Neural cell (in vitro differentiated cells): ENCODE data around the gene PMM2. TPM values are rescaled to one million over a fixed set of nuclear protein-coding genes. Genes with fewer than 3 reads are reported as not detected.

Experiments
- H2AFZ ChIP-seq: fragments of 200-600, 300-800 bp; sonication (generic), shearing (Covaris generic); 2 replicates; pipeline ENCODE4 v1.6.0; 2014; ENCODE audit warnings: low read depth, mild to moderate bottlenecking, antibody characterized with exemption, low read length, moderate library complexity
- H3F3A ChIP-seq: fragments of 200-600 bp; shearing (Covaris generic); 2 replicates; pipeline ENCODE4 v1.6.1; 2016; ENCODE audit warnings: mild to moderate bottlenecking, moderate library complexity, mixed read lengths, antibody characterized with exemption, low read length; ENCODE audit not compliant: insufficient read depth, poor library complexity, severe bottlenecking
- H3K27ac ChIP-seq: fragments of 200-600, 300-800 bp; sonication (generic), shearing (Covaris generic); 2 replicates; pipeline ENCODE4 v1.5.1; 2014; ENCODE audit warnings: mild to moderate bottlenecking, low read length, moderate library complexity
- H3K27me3 ChIP-seq: fragments of 300-800, 200-600 bp; sonication (generic), shearing (Covaris generic); 2 replicates; pipeline ENCODE4 v1.6.0; 2014; ENCODE audit warnings: mild to moderate bottlenecking, low read depth, low read length, moderate library complexity; ENCODE audit not compliant: insufficient read depth
- H3K36me3 ChIP-seq: fragments of 300-800, 200-600 bp; sonication (generic), shearing (Covaris generic); 2 replicates; pipeline ENCODE4 v1.5.1; 2014; ENCODE audit warnings: mild to moderate bottlenecking, antibody characterized with exemption, low read length, moderate library complexity; ENCODE audit not compliant: insufficient read depth
- H3K4me2 ChIP-seq: fragments of 300-800, 200-600 bp; sonication (generic), shearing (Covaris generic); 2 replicates; pipeline ENCODE4 v1.6.0; 2014; ENCODE audit warnings: mild to moderate bottlenecking, low read length
- H3K4me3 ChIP-seq: fragments of 300-800, 200-600 bp; sonication (generic), shearing (Covaris generic); 2 replicates; pipeline ENCODE4 v1.5.1; 2014; ENCODE audit warnings: mild to moderate bottlenecking, low read length, moderate library complexity
- H3K79me2 ChIP-seq: fragments of 200-600 bp; shearing (Covaris generic); replicated peaks from 2 replicates; pipeline ENCODE4 v1.6.0; 2014; ENCODE audit warnings: mild to moderate bottlenecking, low read length, moderate library complexity; ENCODE audit not compliant: insufficient read depth
- H3K9ac ChIP-seq: fragments of 300-800, 200-600 bp; sonication (generic), shearing (Covaris generic); 2 replicates; pipeline ENCODE4 v1.6.1; 2016; ENCODE audit warnings: mild to moderate bottlenecking, low read length, mixed read lengths
- H3K9me2 ChIP-seq: fragments of 200-600 bp; shearing (Covaris generic); 2 replicates; pipeline ENCODE4 v1.6.1; 2016; ENCODE audit warnings: mild to moderate bottlenecking, low read length, mixed read lengths; ENCODE audit not compliant: insufficient read depth
- H3K9me3 ChIP-seq: fragments of 200-600, 300-800 bp; sonication (generic), shearing (Covaris generic); 2 replicates; pipeline ENCODE4 v1.6.1; 2016; ENCODE audit warnings: mild to moderate bottlenecking, mixed run types, low read length, moderate library complexity, mixed read lengths
- H4K20me1 ChIP-seq: fragments of 200-600 bp; shearing (Covaris generic); 2 replicates; pipeline ENCODE4 v1.6.1; 2016; ENCODE audit warnings: mild to moderate bottlenecking, mixed run types; ENCODE audit not compliant: insufficient read depth
- CTCF ChIP-seq: fragments of 450-650 bp; IDR thresholded peaks from 2 replicates; pipeline ENCODE4 v1.5.1; 2014; ENCODE audit warnings: antibody characterized with exemption, mild to moderate bottlenecking, moderate library complexity; ENCODE audit not compliant: poor library complexity, severe bottlenecking
- EZH2 ChIP-seq: fragments of 200-600, 300-800 bp; shearing (Covaris generic), sonication (generic); IDR thresholded peaks from 2 replicates; pipeline ENCODE4 v1.6.1; 2014; ENCODE audit warnings: antibody characterized with exemption, low read length, borderline replicate concordance, mild to moderate bottlenecking; ENCODE audit not compliant: insufficient read depth, poor library complexity, severe bottlenecking
- MXI1 ChIP-seq: fragments of 450-650 bp; conservative IDR thresholded peaks from 2 replicates; pipeline ENCODE4 v1.6.1; 2014; ENCODE audit warnings: antibody characterized with exemption, mild to moderate bottlenecking; ENCODE audit not compliant: poor library complexity, severe bottlenecking
- POLR2AphosphoS5 ChIP-seq: IDR thresholded peaks from 2 replicates; pipeline ENCODE4 v1.6.1; 2012
- RAD21 ChIP-seq: fragments of 450-650 bp; conservative IDR thresholded peaks from 2 replicates; pipeline ENCODE4 v1.6.1; 2014; ENCODE audit warnings: antibody characterized with exemption, mild to moderate bottlenecking, moderate library complexity
- REST ChIP-seq: IDR thresholded peaks from 2 replicates; pipeline ENCODE4 v1.6.1; 2012; ENCODE audit warnings: borderline replicate concordance
- SMC3 ChIP-seq: fragments of 450-650 bp; conservative IDR thresholded peaks from 2 replicates; pipeline ENCODE4 v1.6.1; 2014; ENCODE audit warnings: antibody characterized with exemption, mild to moderate bottlenecking, moderate library complexity; ENCODE audit not compliant: poor library complexity
- TAF1 ChIP-seq: IDR thresholded peaks from 2 replicates; pipeline ENCODE4 v1.6.1; 2012; ENCODE audit warnings: low read depth
- polyA plus RNA-seq: library from polyadenylated mRNA; depleted of rRNA; stranded (reverse); fragments of >200 nt; gene quantifications from 2 replicates; pipeline ENCODE4 v1.2.3, GENCODE V29; 2014

The PMM2 gene
- polyA plus RNA-seq, 1 donor from 2014 or later = 20.2 TPM

- Histone ChIP-seq H3F3A (no peaks in the 10 kb centered on the region), H3K27me3 (no peaks in the 10 kb centered on the region), H3K9me2 (no peaks in the 10 kb centered on the region), H3K4me2 (peak overlapping the region; percentile 82), H3K27ac (peak overlapping the region; percentile 63), H3K9ac (peak overlapping the region; percentile 78), H3K36me3 (no peaks in the 10 kb centered on the region), H3K79me2 (peaks cover 59% of the 10 kb centered on the region), H2AFZ (peak overlapping the region; percentile 18), H3K4me3 (peak overlapping the region; percentile 80), H3K9me3 (no peaks in the 10 kb centered on the region), H4K20me1 (peaks cover 2% of the 10 kb centered on the region)
- no peak for TF ChIP-seq REST
- peak; percentile 8 for TF ChIP-seq MXI1
Measured at GRCh38 chr16:8867216-8867931, 69.7 kb downstream of the PMM2 start.

GRCh38 chr16:8867932-8868415, 70.3 kb downstream of the PMM2 start:
- Histone ChIP-seq H3K27ac (peak overlapping the region; percentile 63), H3K36me3 (no peaks in the 10 kb centered on the region), H3K9me3 (no peaks in the 10 kb centered on the region), H3K4me3 (peak overlapping the region; percentile 80), H3K9me2 (no peaks in the 10 kb centered on the region), H4K20me1 (no peaks in the 10 kb centered on the region), H3K27me3 (no peaks in the 10 kb centered on the region), H3F3A (no peaks in the 10 kb centered on the region), H3K4me2 (peak overlapping the region; percentile 82), H3K9ac (peak overlapping the region; percentile 78), H2AFZ (no peak overlapping the region), H3K79me2 (peaks cover 53% of the 10 kb centered on the region)
- TF ChIP-seq MXI1 = no peak
- TF ChIP-seq TAF1 = no peak
- TF ChIP-seq CTCF = no peak
- TF ChIP-seq SMC3 = no peak
- no peak for TF ChIP-seq RAD21
- no peak for TF ChIP-seq REST
- no peak for TF ChIP-seq EZH2
- TF ChIP-seq POLR2AphosphoS5 = no peak
